HG03175 (cell line): ENCODE data around the gene REEP1.

ENCODE experiments used
- ATAC-seq: cut with Tn5 transposase; IDR thresholded peaks from one replicate; pipeline ENCODE4 v1.9.1; 2021; ENCODE audit warnings: mild to moderate bottlenecking, moderate library complexity; ENCODE audit not compliant: unreplicated experiment

The REEP1 gene

DNA sequence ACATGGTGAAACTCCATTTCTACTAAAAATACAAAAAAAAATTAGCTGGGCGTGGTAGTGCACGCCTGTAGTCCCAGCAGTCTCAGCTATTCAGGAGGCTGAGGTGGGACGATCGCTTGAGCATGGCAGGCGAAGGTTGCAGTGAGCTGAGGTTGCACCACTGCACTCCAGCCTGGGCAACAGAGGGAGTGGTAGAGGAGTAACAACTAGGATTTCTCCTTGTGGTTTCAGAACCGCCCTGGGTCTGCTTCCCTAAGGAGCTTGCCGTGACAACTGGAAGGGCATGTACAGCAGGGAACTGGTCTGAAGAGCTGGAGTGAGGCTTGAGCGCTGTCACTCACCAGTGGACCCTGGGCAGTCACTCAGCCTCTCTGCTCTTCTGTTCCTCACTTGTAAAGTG lies 29.1 kb downstream of the REEP1 start:
- ATAC-seq, result no peak

DNA sequence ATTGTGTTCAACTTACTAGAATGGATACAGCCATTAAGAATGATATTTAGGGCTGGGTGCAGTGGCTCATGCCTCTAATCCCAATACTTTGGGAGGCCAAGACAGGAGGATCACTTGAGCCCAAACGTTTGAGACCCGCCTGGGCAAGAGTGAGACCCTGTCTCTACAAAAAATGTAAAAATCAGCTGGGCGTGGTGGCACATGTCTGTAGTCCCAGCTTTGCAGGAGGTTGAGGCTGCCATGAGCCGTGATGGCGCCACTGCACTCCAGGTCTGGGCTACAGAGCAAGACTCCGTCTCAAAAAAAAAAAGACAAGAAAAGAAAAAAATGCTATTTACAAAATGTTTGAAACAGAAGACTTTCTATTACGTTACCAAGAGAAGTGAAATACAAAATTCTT lies 30.0 kb downstream of the REEP1 start:
- no peak for ATAC-seq

DNA sequence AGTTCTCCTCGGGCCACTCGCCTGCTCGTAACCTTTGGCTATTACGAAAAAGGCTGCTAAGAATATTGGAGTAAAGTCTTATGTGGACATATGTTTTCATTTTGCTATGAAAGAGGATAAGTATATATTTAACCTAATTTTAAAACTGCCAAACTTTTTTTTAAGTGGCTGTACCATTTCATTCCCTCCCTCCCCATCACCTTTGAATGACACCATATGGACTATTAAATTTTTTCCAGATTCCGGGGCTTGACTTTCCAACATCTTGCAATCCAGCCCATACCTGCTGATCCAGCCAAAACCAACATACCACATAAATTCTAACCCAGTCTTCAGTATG lies 31.5 kb downstream of the REEP1 start:
- ATAC-seq, result no peak

DNA sequence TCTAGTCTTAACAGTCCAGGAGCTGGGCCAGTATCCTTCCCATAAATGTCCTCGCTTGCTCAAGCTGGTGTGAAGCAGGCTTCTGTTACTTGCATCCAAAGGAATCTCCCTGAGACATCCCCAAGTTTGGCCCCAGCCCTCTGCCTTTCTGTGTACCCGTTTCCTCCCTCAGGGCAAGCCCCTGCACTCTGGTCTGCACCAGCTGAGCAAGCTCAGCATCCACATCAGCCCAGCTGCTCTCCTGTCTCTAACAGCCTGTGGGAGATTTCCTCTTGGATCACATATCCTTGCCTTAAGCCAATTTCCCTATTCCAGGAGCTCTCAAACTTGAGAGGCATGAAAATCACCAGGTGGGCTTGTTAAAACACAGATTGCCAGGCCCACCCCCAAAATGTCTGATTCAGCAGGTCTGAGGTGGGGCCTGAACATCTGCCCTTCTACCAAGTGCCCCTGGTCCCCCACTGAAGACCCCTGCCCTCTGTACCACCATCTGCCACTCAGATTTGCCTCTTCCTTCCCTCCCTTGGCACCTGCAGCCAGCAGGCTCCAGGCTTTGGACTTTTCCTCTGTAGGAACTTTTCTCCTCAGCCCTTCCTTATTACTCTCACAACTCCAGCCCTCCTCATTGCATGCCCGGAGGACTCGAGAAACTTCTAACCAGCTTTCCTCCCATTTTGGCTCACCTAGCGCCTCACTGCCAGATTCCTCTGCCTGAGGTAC lies 32.1 kb downstream of the REEP1 start:
- ATAC-seq, result no peak

DNA sequence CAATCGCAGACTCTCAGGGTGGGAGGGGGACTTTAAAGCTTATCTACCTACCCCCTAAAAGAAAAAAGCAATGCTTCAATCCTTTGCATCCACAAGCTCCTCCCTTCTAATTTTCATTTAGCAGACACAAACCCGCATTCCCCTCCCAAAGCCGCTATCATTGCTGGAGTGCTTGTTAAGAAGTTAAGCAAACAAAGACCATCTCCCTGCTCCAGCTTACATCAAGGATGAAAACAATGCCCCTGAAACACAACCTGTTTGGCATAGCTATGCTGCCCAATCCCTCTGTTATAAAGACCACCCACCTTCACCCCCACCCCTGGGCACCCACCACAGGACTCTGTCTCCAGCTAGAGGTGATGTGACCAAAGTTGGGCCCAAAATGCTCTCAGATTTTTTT lies 33.0 kb downstream of the REEP1 start:
- no peak for ATAC-seq

DNA sequence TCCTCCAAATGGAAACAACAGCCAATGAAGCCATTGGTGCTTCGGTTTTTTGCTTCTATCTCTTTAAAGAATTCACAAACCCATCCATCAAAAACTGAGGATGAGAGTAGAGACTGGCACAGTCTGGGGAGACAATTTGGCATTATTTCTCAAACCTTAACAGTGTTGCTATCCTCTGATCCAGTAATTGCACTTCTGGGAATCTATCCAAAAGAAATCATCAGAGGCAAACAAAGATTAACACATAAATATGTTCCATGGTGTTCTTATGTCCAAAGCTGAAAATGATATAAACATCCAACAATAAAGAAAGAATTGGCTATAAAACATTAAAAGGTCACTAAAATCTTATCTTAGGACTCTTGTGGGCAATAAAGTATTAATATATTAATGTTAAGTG lies 35.1 kb downstream of the REEP1 start:
- no peak for ATAC-seq

DNA sequence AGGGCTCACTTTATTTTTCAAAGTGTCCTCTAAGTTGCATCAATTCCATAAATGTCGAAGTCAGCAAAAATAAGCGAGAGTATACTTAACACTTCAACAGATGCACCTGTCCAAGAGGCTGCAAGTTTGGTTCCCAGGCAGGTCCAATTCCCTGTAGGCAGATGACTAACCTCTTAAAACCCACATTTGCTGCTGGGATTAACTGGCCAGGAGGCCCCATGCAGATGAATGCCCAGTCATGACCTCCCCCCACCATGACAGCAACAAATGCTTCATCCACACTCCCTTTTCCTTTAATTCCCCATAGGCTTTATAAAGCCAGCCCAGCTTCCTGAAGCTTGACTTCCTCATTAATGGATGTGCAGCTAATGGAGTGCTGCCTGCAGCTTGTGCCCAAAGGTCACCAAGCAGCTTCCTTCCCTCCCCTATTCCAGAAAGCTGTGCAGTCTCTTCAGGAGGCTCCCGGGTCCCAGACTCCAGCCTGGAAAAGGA lies 35.7 kb downstream of the REEP1 start:
- ATAC-seq, result no peak

DNA sequence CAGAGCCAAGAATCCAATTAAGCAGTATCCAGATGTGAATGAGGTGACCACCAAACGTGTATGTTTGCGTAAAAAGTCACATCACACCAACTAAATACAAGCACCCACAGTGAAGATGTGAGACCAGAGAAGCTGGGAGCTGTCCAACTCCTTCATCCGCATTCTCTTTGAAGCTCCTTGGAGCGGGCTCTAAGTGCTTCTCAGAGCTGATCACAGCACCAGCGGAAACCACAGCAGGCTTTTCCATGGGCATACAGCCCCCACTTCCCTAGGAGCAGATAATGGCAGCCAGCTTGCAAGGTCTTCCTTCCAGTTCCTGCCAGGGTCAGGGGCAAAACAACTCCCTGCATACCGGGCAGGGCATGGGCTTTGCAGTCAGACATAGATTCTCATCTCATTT lies 36.4 kb downstream of the REEP1 start:
- no peak for ATAC-seq

DNA sequence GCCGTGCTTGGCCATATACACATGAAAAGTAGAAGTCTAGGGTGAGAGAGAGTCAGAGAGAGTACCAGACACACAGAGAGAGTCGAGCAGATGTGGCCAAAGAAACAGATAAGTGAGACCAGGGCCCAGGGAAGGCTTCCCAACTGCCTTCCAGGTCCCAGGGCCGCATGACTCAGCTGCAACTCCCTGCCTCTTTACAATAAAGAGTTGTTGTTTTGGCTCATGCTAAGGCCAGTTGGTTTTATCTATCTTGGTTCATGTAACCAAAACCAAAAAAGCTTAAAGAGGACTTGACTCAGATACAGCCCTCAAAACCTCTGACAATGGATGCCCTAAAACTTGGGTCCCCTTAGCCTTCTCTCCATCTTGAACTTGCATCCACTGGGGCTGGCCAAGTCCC lies 36.9 kb downstream of the REEP1 start:
- no peak for ATAC-seq

DNA sequence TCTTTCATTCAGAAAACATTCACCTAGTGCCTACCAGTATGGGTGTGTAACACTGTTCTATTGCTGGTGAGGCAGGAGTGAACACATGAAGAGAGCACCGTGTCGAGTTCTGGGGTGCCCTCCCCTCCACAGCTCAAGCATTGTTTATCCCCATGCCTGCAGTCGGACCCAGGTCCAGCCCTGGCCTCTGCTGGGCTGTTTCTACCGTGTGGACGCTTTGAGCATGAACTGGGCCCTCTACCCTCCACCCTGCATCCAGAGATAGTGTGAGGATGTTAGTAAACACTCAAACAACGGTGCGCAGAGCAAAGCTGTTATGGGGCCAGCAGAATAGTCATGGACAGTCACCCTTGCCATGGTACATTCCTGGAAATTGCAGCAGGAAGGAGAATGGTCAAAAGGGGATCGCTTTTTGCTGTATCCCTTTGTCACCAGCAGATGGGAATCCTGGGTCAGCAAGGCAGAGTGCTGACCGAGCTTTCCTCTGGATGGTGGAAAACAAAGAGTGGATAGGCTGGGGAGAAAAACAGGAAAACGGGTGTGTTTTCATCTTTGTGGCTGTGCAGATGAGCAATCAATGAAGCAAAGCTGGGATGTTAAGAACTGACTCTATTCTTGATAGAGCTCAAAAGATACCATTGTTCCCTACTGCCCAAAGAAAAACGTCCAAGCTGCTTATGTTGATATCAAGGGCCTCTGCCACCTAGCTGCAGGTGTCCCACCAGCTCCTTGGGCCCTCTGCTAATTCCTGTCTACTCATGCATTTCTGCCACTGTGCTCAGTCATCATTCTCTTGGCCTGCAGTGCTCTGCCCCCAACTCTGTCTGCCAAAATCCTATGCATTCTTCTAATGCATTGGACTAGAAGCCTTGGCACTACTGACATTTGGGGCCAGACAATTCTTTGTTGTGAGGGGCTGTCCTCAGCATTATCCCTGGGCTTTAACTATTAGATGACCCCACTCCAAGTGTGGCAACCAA lies 38.7 kb downstream of the REEP1 start:
- no peak for ATAC-seq

DNA sequence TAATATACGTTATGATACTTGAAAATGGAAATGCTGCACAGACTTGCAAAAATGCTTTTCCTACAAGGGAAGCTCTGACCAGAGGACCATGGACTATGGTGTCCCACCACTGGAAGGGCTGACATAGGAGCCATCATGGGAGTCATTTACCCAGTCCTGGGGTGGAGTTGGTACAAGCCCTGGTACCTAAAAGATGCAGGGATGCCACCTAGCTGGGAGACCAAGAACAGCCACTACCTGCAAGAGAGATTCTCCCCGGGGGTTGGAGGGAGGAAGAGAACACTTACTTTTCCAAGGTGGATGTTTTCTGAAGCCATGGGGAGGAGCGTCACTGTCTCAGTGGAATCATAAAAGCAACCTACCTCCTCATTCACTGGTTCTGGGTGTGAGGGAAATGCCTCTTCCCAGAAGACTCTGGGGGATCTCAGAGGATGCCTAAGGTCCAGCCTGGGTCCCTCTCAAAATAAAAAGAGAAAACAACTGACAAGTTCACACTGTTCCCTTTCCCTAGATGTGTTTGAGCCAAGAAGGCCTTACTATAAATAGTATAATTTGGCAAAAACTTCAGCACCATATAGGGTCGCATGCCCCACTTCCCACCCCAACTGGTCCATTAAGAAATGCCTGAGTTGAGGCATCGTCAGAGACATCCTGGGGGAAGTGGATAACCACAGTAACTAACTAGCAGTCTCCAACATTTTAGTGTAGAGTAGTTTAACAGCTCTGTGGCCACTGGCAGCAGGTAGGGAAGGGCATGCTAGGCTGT lies 39.9 kb downstream of the REEP1 start:
- no peak for ATAC-seq

DNA sequence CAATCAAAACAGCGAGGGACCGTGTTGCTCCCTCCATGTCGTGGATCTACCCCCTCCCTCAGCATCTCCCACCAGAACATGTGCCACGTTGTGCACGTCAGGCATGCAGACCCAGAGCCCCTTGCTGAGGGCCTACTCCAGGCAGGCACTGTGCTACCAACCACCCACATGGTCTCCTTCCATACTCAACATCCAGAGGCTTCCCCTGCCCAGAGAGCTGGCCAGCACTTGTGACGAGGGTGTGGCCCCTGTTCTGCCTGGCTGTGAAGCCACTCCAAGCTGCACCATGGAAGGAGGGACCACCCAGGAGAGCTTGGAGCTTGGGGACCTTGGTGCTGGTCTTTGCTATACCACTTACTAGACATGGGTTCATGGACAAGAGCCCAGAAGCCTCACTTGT lies 40.5 kb downstream of the REEP1 start:
- no peak for ATAC-seq

DNA sequence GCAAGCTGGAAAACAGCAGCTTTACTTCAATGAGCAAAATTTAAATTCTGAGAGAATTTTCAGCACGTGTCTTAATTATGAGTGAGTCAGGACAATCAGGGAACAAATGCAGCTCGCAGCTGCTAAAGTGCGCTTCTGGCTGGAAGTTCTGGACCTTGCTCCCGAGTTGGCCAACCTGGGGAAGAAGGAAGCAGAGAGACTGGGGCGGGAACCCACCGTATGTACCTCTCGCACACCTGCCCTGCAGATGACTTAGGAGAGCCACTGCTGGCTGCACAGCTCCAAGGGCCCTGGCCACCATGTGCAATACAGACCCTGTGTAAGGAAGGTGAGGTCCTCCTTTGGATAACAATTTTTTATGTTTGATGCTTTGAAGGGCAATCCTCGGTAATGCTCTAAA lies 42.4 kb downstream of the REEP1 start:
- ATAC-seq, result no peak

DNA sequence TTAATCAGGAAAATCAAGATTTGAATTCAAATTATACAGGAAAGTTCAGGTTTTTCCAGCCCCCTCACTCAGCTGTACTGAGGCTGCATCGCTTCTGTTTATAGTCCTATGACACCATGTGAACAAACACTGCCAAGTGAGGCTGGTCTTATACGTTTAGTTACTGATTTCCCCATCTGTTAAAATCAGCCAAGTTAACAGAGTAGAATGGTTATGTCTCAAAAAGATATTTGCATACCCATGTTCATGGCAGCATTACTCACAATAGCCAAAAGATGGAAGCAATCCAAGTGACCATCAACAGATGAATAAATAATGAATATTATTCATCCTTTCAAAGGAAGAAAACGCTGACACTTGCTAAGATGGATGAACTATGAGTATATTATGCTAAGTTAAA lies 43.8 kb downstream of the REEP1 start:
- ATAC-seq, result no peak

DNA sequence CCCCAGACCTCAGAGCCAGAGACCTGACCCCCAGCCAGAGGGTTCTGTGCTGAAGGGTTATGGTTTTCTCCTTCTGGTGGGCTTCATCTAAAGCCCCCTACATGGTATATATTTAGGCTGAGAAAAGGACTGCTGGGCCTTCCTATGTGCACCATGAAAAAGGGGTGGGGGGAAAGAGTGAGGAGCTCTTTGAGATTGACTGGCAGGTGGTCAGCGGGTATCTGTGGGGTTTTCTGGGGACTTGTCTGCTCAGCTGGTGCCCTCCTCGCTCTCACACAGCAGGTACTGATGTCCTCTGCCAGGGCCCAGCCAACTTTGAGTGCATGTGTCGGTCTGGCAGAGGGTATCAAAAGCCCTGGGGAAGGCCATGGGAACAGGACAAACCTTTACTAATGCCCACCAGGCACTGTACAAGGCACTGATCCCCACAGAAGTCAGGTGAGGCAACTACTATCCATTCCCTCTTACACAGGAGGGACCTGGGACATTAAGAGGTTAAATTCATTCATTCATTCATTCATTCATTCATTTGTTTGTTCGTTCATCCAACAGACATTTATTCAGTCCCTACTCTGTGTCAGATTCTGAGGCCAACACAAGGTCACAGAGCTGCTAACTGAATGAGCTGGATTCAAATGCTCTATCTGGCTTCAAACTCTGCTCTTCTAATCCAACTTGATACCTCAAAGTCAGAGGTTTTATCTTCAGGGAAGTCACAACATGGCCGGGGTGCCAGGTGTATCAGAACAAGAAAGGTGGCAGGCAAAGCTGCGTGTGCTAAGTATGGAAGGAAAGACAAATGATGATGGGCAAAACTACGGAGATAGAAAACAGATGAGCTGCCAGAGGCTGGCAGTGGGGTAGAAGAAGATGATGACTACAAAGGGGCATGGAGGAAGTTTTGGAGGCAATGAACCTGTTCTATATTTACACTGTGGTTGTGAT lies 44.6 kb downstream of the REEP1 start:
- no peak for ATAC-seq

DNA sequence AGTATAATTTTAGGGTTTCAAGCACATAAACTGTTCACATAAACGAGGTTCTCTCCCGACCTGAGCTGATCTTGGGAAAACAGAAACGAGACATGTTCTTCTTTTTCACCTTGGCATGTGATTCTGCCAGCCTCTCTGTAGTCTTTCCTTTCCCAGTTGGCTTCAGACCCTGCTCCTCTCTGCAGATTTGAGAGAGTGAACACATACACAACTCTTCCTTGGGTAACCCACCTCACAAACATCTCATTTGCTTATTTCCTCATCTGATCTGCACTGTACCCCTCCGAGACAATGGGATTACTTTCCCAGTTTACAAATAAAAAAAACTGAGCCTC lies 46.1 kb downstream of the REEP1 start:
- no peak for ATAC-seq

DNA sequence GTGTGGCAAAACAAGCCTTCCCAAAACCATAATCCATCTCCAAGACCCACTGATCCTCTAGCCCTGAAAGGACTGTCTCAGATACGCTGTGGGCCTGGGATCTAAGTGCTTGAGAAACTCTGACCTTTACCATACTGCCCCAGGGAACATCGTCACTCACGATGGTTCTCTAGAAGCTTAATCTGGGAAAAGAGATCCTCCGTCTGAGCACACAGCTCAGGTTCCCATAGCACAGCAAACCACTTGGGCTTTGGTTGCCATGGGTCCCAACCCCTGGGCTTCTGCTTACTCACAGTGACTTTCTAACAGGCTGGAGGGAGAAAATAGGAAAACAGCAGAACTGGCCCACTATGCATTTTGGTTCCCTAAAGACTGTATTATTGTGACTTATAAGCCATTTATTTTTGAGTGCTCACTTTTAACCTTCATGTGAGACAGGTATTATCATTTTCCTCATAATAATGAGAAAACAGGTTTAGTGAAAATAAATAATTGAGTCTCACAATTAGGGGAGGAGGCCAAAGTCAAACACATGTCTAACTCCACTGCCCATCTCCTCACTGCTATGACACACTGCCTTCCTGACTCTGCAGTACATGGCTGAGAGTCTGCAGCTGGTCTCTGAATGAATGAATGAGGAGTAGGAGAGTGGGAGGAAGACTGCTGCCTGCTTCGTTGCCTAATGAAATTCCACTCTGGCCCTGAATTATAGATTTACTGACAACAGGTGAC lies 46.7 kb downstream of the REEP1 start:
- no peak for ATAC-seq

DNA sequence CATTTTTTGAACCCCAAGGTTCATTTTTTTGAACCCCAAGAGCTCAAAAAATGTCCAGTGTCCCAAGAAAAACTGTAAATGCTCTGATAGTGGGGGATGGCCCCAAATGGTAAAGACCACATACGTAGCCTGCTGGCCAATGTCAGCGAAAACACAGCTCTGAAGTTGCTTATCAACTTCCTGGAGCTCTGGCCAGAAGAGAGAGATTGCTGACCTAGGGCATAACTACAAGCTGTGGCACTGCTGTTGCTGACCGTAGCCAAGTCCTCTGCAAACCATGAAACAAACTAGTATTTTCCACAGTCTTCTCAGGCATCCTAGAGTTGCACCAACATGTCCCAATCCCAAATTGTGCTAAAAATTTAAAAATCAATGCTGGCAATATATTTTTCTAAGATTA lies 50.9 kb downstream of the REEP1 start:
- no peak for ATAC-seq

DNA sequence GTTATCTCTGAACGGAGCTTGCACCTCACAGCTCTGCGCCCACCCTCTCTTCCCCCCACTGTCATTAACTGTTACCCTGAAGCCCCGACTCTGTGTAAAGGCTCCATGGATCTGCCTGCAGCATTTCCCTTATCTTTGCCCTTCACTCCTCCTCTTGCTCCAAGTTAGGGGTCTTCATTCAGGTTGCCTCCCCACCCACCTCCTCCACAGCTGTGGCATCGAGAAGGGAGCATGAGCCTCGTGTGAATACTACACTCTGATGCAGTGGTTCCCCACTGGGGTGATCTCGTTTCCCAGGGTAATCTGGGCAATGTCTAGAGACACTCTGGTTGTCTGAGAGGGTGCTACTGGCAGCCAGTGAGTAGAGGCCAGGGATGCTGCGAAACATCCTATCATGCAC lies 51.4 kb downstream of the REEP1 start:
- ATAC-seq, result no peak

DNA sequence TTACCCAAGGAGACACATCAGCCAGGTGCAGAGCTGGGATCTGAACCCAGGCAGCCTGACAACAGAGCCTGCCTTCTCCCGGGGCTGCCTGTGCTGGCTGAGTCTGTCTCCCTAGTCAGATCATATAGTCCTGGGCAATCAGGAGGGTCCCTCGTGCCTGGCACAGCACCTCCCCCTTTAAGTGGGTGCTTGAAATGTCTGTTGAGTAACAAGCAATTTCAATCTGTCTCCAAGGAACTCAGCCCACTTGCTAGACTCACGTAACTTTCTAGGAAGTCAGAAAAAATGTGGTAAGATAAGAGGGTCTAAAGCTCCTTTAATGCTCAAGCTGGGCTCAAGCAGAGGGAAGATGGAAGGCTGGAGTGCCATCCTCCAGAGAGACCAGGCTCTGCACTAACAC lies 51.9 kb downstream of the REEP1 start:
- no peak for ATAC-seq
